GM21529 (cell line): ENCODE results near the gene GNAS.

Source experiments
- ATAC-seq: cut with Tn5 transposase; IDR thresholded peaks from one replicate; pipeline ENCODE4 v1.9.1; 2021; ENCODE audit not compliant: unreplicated experiment

GNAS gene

GRCh38 chr20:58895448-58896180 is 43.1 kb downstream of the GNAS start:
- no peak for ATAC-seq

- ATAC-seq, result no peak
Observed at GRCh38 chr20:58896820-58897219, 44.3 kb downstream of the GNAS start.

DNA sequence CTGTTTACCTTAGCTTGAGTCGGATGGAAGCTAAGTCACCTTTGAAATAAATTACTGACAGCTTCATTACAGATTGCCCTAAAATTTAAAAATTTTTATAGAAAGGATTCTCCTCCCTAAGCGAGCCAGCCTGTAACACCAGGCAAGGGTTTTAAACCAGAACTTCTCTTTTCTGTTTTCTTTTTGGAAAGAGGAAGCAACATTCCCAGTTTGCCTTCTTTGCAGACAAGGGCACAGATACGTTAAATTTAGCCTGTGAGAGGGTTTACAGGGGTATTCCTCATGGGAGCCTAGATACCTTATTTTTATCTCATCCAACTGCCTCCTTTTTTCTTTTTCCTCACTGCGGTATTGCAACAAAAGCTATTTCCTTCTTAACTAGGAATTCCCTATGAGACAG is 45.0 kb downstream of the GNAS start:
- no peak for ATAC-seq

DNA sequence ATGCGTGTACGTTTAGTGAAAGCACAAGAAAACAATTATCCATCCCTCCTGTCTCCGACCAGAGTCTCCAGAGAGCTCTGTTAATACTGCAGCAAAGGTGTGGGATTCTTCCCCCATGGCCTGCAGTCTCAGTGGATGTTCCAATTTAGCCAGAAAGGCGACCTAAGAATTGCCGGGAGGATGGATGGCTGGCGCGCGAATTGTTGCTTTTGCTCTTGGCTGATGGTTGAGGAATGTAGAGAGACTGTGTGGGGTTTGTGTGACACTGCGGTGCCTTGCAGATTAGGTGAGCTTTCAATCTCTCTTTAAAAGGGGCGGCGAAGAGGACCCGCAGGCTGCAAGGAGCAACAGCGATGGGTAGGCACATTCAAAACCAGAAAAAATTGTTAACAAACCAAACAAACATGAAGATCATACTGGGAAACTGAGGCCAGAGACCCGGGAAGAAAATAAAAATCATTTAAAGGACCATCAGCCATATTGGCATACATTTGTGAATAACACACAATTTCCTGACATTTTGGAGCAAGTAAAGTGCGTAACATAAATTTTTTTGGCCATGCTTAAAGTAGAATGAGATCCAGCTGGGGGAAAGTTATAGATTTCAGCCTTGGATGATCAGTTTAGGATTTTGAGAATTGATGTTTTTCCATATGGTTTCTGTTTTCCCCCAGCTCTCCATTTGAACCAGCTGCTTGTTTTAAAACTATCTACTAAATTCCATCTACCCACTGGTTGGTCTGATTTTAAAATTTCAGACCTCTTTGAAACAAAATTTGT is 46.3 kb downstream of the GNAS start:
- no peak for ATAC-seq

DNA sequence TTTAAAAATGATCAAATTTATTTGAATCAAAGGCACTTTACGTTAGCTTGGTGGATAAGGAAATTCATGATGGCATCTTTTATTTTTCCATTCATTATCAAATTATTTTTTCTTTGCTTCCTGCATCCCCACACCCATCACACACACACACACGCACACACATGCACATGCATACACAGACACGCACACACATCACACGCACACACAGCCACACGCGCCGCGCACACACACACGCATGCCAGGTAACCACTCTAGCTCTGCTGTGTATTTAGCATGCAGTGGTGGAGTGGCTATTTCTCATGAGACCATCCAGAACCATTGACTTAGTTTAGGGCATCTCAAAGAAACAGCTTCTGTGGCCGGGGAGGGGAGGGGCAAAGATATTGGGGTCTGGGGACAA is 47.0 kb downstream of the GNAS start:
- no peak for ATAC-seq

DNA sequence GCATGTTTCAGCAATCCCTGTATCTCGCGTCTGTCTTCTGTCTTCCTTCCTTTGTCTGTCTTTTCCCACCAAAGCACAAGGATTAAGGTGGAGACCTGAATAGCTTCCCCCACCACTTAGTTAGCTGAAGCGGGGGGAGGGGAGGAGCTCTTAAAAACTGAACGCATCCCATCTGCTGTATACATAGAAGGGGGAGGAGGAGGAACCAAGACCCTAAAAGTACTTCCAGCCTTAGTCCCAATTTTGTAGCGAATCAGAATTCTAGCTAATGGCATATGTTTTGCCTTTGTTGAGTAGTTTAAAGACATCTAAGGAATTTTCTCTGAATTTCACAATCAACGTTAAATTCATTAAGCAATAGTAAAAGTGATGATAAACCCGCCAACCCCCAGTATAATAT is 47.9 kb downstream of the GNAS start:
- no peak for ATAC-seq

- ATAC-seq, result no peak
Observed at GRCh38 chr20:58901488-58902402, 49.2 kb downstream of the GNAS start.

GRCh38 chr20:58903614-58904013 is 51.1 kb downstream of the GNAS start:
- ATAC-seq, result no peak

DNA sequence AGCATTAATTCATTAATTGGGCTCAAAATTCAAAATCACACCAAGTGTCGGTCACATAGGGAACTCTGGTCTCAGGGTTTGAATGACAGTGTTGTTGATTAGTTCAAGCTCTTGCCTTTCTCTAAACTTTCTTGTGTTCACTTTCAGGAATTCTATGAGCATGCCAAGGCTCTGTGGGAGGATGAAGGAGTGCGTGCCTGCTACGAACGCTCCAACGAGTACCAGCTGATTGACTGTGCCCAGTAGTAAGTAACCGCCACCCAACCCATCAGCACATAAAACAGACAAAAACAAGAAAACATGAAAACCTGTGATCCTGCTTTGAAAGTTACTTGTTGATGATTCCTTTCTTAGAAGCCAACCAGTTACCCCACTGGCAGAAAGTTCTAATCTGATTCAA is 52.7 kb downstream of the GNAS start:
- no peak for ATAC-seq

DNA sequence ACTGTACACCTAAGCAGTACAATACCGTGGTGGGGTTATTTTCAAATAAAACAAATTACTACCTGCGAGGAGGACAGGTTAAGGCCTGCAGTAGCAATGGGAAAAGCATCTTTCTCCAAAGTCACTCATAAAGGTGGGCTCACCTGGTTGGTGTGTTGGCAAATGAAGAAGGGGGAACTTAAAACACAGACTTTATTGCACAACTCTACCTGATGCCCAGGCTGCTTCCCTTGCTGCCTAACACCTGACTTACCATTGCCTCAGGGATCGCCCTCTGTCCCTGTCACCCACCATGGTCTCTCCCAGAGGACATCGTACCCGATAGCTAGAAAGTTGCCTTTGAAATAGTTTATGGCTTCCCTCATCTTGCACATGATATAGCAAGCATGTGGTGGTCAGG is 53.6 kb downstream of the GNAS start:
- no peak for ATAC-seq

DNA sequence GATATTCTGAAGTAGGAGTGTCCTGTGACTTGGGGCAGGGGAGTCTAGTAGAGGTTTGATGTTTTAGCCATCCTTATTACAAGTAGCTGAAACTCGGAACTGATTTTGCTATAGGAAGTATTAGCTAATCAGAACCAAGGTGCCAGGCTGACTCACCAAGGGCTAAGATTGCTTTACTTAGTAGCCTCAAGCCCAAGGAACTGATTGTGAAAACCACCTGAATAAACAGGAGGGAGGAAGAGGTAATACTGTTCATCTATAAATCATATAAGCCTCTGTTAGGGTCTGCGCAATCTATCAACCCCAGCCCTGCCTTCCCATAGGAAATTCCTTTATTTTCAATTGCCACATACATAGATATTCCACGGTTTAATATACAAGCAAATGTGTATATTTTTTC is 54.4 kb downstream of the GNAS start:
- ATAC-seq, result no peak

DNA sequence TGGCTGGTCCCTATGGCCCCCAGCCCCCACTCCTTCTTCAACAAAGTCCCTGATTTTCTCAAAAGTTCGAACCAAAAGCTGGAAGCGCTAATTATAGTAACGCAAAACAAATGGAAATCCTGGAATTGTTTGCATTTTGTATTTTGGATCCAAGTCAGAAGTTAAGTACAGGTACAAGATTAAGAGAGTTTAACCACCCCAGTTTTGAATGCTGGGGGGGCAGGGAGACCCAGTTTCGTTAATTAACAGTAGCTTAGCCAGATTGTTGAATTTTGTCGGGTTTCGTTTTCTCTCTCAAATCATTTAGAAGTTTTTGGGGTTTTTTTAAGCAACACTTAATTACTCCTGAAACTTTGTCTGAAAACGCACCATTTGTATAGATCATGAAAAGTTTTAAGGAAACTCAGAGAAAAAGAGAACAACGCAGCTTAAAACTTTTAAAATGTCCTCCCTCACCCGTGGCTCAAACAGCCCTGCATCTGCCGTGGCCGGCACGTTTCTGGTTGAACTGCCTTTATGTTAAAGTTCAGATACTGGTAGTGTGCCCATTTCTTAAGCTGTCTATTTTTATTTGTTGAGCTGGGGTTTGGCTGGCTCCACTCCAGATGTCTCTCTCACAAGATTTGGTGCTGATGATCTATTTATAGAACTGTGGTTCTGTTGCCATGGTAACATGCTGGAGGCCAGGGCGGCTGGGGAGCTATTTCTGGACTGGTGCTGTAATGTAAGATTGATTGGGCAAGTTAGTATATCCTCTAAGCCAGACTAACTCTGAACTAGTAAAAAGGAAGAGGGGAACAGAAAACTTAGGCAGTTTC is 55.0 kb downstream of the GNAS start:
- ATAC-seq, result peak; percentile 88

DNA sequence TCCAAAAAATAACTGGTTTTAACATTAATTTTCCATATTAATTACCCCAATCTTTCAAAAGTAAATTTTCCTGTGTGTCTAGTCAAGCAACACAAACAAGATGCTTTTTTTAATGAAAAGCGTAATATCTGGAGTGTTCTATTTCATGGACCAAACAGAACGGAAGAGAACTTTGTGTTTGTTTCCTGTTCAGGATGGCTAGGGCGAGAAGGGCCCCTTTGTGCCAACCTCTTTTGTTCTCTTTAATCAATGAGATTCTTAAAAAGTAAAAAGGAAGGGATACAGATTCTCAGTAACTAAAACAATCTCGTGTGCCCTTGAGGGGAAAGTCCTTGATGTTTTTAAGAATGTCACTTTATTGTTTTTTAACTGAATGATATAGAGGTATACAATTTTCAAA is 55.7 kb downstream of the GNAS start:
- ATAC-seq, result peak; percentile 8

DNA sequence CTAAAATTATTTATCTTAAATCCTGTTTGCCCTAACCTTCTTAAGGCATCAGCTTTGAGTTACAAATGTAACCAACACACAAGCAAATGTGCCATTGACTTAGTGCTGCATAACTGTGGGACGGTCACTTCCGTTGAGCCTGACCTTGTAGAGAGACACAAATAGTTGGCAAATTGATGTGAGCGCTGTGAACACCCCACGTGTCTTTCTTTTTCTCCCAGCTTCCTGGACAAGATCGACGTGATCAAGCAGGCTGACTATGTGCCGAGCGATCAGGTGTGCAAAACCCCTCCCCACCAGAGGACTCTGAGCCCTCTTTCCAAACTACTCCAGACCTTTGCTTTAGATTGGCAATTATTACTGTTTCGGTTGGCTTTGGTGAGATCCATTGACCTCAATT is 56.4 kb downstream of the GNAS start:
- ATAC-seq, result no peak

DNA sequence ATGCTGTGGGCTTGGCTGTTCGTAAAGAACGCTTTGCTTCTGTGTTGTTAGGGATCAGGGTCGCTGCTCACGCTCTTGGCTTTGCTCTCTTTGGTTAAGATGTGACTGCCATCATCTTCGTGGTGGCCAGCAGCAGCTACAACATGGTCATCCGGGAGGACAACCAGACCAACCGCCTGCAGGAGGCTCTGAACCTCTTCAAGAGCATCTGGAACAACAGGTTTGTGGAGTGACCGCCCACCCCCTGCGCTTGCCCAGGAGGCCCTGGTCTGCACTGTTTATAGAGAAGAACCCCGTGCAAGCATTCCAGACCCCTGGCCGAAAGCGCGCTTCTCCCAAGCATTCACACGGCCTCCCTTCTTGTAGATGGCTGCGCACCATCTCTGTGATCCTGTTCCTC is 57.1 kb downstream of the GNAS start:
- ATAC-seq, result no peak

GRCh38 chr20:58910473-58910872 is 58.0 kb downstream of the GNAS start:
- no peak for ATAC-seq

DNA sequence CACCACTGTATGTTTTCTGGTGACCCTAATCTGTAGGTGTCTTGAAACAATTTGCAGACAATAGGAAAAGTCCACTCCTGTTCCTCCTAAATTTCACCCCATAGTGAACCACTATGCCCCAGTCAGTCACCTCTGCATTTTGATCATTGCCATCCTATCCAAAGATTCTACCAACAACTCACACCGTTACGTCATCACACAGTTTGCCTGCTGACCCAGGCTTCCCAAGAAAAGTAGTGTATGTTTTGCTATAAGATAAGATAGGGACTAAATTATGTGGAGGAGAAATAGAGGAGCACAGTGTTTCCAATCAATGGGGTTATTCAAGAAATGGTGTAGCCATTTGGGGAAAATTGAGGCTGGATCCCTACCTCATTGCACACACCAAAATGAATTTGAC is 58.8 kb downstream of the GNAS start:
- ATAC-seq, result no peak

- ATAC-seq, result no peak
Observed at GRCh38 chr20:58911970-58912369, 59.5 kb downstream of the GNAS start.

DNA sequence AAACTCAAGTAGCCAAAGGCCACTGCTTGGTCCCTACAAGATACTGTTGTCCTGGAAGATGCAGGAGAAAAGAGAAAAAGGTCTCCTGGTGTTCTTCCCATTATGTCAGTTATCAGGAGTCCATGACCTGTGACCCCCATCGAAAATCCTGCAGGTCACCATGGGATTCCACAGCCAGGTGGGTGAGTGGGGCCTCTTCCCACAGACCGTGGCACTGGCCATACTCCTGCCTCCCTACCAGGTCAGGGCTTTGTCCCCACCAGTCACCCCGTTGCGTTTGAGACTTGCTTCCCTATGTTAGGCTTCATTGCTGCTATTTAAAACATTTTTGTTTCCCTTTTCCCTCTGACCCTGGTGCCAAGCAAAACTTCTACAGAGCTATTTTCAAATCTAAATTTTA is 60.6 kb downstream of the GNAS start:
- ATAC-seq, result no peak

GRCh38 chr20:58918621-58919020 is 66.1 kb downstream of the GNAS start:
- no peak for ATAC-seq

DNA sequence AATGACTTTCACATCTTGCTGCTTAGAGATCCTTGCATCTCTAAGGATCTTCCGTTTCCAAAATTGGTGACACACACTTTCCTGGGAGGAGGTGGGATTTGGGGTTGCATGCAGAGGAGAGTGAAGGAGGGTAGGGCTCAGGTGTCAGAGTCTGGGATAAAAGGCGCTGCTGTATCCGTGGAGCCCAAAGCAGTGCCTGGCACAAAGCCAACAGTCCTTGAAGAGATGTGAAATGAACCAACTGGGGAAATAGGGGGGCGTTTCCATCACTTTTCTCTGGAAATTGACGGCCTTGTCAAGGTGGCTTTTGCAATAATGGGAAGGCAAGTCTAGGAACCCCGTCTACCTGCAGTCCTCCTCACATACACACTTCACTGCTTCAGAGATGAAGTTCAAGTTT is 69.0 kb downstream of the GNAS start:
- ATAC-seq, result no peak
